HG02678 (cell line): Measurements from ENCODE around the gene SCG5.

Source experiments
- ATAC-seq: cut with Tn5 transposase; IDR thresholded peaks from one replicate; pipeline ENCODE4 v1.9.1; 2021; ENCODE audit warnings: mild to moderate bottlenecking, moderate library complexity; ENCODE audit not compliant: unreplicated experiment

The SCG5 gene

GRCh38 chr15:32690941-32691688 is 49.6 kb downstream of the SCG5 start:
- no peak for ATAC-seq

DNA sequence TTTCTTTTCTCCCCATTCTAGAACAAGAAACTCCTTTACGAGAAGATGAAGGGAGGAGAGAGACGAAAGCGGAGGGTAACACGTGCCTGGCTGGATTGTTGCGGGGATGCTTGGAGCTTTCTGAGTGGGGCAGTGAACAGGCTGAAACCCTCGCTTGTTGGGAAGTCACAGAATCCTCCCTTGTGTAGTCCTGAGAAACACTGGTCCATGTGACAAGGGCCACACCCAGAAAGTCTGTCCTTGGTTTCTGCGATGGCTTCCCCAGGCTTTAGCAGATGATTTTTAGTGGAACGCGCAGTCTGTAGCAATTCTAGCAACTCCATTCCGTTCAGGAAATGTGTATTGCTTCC is 50.2 kb downstream of the SCG5 start:
- no peak for ATAC-seq

DNA sequence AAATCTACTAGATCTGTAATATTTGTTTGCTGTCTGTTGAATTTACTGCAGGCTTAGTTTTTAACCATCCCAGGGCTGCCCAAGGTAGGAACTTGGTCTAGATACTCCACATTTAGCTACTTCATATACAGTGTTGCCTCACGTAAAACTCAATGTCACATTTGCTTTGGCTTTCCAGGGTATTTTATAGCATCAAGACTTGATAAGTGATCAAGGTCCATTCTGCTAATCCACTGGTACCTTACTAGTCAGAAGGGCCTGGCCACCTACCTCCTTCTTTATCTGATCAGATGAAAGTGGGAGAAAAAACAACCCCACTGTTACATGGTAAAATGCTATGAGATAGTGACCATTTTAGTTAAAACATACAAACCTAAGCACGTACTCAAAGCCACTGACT is 50.8 kb downstream of the SCG5 start:
- no peak for ATAC-seq

DNA sequence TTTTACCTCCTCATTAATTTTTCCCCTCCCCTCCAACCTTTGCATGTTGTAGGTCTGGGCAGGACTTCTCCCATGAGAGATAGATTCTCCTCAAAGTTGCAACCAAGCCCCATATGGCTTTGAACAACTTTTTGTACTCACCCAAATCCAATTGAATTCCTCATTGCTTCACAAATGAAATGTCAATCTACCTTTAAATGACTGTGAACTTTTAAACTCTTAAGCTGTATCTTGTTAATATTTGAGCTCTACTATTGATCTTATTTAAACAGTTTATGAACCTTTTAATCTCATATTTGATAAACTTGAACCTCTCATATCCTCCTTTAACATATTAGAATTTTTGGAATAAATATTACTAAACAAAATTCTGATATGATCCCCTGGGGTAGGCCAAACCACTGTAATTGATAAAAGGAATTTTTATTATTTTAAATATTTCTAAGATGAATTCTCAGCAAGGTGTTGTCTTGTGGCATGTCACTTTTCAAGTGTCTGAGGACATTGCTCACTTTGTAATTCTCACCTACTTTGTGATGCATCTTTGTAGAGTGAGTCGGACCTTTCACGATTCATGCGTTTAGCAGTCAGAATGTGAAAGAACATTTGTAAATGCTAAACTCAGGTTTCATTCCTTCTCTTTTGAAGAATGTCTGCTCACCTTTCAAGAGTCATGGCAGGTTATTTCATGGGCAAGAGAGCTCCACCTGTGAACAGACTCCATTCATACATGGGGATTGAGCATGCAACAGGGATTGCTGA is 52.9 kb downstream of the SCG5 start:
- no peak for ATAC-seq

GRCh38 chr15:32698773-32699390 is 57.4 kb downstream of the SCG5 start:
- ATAC-seq = no peak

DNA sequence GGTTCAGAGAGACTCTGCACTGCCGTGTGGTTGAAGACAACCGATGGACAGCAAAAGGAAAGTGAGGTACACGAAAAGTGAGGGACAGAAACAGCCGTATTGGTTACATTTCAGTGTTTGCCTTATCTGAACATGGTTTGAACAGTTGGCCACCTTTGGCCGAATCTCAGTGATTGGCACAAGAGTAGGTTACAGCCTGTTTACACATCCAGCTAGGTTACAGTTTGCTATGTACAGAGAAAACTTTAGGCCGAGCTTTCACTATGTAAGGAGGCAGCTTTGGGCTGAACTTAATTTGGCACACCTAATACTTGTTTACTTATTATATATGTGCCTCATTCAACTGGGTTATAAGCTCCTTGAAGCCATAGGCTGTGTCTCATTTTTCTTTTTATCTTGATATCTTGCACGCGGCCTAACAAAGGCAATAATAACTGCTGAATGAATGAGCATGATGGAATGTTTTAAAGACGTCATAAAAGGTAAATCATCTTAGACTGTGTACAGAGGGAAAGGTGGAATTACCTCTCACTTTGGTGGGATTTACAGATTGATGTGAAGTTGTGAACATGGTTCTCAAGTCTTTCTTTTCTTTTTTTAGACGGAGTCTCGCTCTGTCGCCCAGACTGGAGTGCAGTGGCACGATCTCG is 59.1 kb downstream of the SCG5 start:
- no peak for ATAC-seq

DNA sequence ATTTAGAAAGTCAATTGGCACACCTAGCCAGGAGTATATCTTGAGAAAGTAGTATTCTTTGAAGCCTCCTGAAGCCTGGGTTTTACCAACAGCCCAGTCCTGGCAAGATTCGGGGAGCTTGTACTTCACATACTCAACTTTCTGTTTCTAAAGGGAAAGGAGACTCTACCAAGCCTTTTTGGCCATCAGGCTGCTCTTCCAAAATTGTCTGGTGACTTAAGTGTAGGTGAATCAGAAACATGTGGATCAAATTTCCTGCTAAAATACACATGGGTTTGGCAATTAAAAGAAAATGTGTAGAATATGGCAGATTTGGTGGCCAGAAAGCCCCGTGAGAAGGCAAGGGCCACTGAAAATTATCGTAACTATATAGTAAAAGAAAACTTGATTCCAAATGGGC is 60.4 kb downstream of the SCG5 start:
- ATAC-seq = no peak

- no peak for ATAC-seq
Measured at GRCh38 chr15:32704395-32704981, 63.0 kb downstream of the SCG5 start.

- ATAC-seq = no peak
Measured at GRCh38 chr15:32705446-32705845, 63.9 kb downstream of the SCG5 start.

- no peak for ATAC-seq
Measured at GRCh38 chr15:32706704-32707103, 65.2 kb downstream of the SCG5 start.

DNA sequence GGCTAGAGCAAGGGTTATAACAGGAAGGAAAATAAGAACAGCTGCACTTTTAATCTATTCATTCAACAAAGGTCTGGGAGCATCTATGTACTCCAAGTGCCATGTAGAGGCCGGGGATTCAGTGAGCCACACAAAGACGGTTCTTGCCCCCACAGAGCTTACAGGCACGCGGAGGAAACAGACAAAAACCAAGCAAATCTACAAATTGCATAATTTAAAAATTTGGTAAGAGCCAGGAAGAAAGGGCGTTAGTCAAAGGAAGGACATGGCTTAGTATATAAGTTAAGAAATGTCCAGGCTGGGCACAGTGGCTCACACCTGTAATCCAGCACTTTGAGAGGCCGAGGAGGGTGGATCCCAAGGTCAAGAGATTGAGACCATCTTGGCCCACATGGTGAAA is 65.9 kb downstream of the SCG5 start:
- ATAC-seq = no peak

- ATAC-seq = no peak
Measured at GRCh38 chr15:32709295-32710033, 68.0 kb downstream of the SCG5 start.

GRCh38 chr15:32715276-32715675 is 73.8 kb downstream of the SCG5 start:
- no peak for ATAC-seq

DNA sequence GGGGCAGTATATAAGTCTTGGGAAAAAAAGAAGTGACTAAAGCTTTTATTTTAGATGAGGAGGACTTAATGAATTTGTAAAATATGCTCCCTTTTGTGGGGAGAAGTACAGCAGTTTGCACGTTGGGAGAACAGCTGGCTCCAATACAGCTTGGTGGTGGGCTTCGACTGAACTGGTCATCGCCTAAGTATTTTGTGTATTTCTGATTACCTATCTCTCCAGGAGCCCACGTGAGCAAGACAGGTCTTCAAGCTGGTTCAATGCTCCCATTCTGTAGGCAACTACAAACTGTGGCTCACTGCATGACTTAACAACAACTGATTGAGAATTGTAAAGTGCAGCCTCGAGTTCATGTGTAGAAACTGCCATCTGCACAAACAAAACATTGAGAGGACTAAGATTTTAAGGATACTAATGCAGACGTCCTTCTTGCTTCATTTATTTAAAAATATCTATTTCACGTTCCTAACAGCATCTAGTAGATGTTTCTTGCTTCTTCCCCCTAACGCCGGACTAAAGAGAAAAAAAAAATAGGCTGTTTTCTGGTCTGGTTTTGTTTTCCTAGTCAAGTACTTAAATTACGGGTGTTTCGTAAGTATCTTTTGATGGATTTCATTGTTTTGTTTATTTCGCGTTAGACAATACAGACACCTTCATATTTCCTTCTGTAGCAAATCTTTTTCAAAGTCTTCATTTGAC is 74.9 kb downstream of the SCG5 start:
- no peak for ATAC-seq

DNA sequence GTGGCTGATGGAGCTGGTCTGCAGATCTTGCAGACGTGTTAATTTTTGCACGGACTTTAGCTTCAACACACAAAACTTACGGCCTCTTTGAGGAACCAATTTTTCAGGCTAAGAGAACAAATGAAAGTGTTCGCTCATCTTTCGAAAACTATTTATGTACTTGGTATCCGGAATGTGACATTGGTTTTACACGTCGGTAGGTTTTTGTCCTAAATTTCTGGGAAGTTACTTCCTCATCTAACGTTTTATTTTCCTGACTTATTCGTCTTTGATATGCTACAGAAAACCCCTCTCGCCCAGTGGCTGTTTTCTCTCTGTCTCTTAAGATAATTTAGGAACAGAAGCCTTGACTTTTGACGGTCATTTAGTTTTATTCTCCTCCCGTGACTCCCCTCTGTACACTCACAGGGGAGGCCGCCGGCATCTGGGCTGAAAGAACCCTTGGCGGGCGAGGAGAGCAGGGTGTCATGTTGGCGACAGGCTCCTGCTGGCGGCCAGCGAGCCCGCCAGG is 75.5 kb downstream of the SCG5 start:
- ATAC-seq = no peak

DNA sequence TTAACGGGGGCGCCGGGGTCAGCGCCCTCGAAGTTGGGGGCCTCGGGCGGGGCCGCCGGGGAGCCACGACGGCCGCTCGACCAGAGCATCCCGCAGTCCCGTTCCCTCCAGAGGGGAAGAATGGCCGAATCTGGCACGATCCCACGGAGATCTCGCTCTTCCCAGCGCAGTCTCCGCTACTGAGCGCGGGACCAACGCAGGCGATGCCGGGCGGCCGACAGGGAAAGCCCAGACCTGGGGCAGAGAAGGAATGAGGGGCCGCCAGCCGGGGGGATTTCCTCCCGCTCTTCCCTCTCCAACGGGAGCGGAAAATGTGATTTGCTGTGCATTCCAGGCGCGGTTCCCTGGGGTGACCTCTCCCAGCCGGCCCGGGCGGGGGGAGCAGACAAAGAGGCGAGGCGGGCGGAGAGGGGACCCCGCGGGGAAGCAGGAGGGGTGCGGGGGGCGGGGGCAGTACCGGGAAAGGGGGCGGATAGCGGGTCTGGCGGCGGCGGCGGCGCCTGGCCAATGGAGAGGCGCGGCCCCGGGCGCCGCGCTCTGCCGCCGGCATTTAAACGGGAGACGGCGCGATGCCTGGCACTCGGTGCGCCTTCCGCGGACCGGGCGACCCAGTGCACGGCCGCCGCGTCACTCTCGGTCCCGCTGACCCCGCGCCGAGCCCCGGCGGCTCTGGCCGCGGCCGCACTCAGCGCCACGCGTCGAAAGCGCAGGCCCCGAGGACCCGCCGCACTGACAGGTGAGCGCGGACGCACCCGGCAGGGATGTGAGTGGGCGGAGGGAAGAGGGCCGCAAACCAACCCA is 76.1 kb downstream of the SCG5 start, which contains the start of gene GREM1:
Gene GREM1 (plus strand): TSS at position 579 of the 801 bp plus-strand sequence. CDS start 12,687 bp downstream, outside the sequence.
- ATAC-seq = no peak

GRCh38 chr15:32718227-32718820 is 76.8 kb downstream of the SCG5 start:
- ATAC-seq = no peak
